ENCODE measurements around the gene CASP7. TPM values are rescaled to one million over a fixed set of nuclear protein-coding genes. Genes with fewer than 3 reads are reported as not detected.

Gene CASP7
- total RNA-seq, 2 donors from 2014 or later = 8.5 to 10.6 TPM

DNA sequence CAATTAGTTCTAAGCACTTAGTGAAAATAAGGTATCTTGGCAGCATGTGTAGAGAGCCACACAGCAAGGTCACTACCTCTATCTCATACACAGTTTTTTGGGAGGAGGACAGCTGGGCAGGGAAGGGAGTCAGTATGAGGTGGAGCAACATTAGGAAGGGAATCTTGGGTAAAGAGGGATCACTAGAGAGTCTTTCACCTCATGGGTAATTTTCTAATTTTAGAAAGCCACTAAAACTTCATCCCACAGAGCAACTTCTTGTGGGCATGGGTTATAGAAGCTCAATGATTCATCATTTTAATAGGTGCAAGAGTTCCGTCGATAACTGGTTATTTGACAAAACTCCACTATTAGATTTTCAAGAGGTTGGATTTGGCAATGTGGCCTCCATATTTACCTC lies 18.4 kb upstream of the CASP7 start:
- H3K9me3 Mint-ChIP-seq = no peaks in the 10 kb centered on the region
- H3K36me3 Mint-ChIP-seq = no peaks in the 10 kb centered on the region
- H3K27ac Mint-ChIP-seq = no peak overlapping the region
- no peak for ATAC-seq
- no peak for DNase-seq (ENCODE audit: low spot score in 2 of 2)

DNA sequence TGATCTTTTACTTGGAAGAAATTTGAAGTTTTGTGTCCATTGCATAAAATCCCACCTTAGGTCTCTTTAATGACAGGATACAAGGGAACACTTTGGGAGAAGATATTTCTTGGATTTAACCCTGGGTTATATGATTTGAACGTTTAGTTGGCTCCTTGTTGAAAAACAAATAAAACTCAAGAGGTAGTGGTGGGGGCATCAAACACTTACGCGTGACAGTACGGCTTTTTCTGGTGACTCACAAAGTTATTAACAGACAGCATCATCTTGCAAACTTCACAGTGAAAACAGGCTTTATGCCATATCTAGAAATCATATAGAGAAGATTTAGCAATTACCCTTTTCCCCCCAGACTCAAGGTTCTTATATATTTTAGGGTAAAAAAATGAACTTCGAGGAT lies 16.6 kb upstream of the CASP7 start:
- ATAC-seq (no peak), DNase-seq (ENCODE audit: low spot score in 2 of 2) (no peak)
- H3K36me3 Mint-ChIP-seq = peaks cover 0 to 4% of the 10 kb centered on the region in 2 donors
- H3K27ac Mint-ChIP-seq = no peak overlapping the region
- peaks cover 0 to 4% of the 10 kb centered on the region in 2 donors for H3K9me3 Mint-ChIP-seq

- H3K27ac Mint-ChIP-seq = no peak within 1 kb of the TSS
- DNase-seq (ENCODE audit: low spot score in 2 of 2) = no peak
- no peak for ATAC-seq
- H3K9me3 Mint-ChIP-seq = peaks cover 0 to 4% of the 10 kb centered on the region in 2 donors
- peaks cover 0 to 4% of the 10 kb centered on the region in 2 donors for H3K36me3 Mint-ChIP-seq
Observed at GRCh38 chr10:113663908-113664307, 15.8 kb upstream of the CASP7 start, which contains the start of gene NRAP. NRAP (minus strand) TSS chr10:113664041; CDS start chr10:113663882, 159 bp downstream.

GRCh38 chr10:113665352-113665751 lies 14.4 kb upstream of the CASP7 start:
- no peak for DNase-seq (ENCODE audit: low spot score in 2 of 2)
- Mint-ChIP-seq H3K9me3 (peaks cover 0 to 4% of the 10 kb centered on the region in 2 donors), H3K27ac (no peak overlapping the region), H3K36me3 (peaks cover 0 to 6% of the 10 kb centered on the region in 2 donors)
- no peak for ATAC-seq

DNA sequence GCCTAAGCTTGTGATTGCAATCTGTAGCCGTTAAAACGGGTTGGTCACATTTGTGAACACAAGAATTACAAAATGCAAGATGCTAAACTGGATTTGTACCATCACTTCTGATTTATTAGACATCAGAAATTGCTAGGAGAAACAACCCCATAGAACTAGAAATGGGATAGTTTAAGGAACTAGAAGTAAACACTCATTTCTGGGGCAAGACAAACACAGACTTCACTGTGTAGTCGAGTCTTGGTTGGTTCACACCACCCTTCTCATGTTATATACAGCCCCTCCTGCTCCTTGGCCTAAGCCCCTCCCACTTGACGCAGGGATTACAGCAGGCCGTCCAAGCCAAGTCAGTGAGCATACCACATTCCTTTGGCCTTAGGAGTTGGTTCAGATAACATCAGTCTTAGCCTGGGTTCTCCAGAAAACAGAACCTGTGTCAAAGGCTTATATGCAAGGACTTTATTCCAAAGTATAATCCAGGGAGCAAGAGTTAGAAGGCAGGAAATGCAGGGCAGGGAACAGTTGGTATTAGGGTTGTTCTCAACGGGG lies 13.8 kb upstream of the CASP7 start:
- ATAC-seq (no peak), DNase-seq (ENCODE audit: low spot score in 2 of 2) (no peak)
- Mint-ChIP-seq H3K36me3 (peaks cover 5 to 11% of the 10 kb centered on the region in 2 donors), H3K9me3 (peaks cover 0 to 4% of the 10 kb centered on the region in 2 donors), H3K27ac (no peak overlapping the region)

- peak overlapping the region in 1 of 2 donors; percentile 62 for H3K27ac Mint-ChIP-seq
Observed at GRCh38 chr10:113666682-113667252, 12.9 kb upstream of the CASP7 start.

DNA sequence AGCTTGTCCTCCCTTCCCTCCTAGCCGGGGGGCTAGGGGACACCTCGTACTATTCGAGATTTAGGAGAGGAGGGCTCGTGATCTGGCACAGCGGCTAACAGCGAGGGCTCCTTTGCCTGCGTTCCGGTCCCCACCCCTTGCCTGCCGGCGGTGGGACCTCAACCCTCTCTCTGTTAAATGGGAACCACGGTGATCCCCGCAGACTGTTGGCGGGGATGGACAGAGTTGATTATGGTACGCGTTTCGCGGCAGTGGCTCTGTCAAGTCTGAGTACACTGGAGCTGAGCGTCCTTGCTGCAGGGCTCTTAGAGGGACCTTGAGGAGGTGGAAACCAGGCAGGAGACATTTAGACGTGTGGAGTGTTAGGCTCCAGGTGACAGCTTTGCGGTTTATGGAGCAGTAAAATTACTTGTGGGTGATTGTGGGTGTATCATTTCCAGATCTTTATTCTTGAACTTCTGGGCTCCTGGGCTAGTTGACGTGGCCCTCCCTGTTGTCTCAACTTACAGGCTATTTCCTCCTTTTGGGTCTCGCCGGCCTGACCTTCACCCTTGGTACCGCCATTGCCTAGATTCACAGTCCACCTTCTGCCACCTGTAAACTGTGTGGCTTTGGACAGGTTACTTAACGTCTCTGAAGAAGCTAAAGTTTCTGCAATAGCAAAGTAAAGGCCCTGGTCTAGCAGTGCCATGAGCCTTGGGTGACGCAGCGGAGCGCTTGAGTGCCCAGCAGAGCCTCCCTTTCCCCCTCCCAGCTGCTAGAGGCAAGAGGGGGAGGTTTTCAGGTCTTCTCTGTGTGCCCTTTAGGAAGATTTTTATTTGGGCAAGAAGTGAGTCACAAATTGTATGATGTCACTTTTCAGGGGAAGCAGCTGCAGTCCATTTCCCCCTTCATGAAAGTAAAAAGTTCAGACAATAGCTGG lies 739 bp downstream of the CASP7 start:
- Mint-ChIP-seq H3K9me3 (peaks cover 9 to 10% of the 10 kb centered on the region in 2 donors), H3K36me3 (peaks cover 27 to 34% of the 10 kb centered on the region in 2 donors), H3K27ac (peak overlapping the region; percentile 95 to 98)
- DNase-seq (ENCODE audit: low spot score in 2 of 2) = peak; percentile 21 to 67
- ATAC-seq = peak; percentile 22 to 62

More at GRCh38 chr10:113666682-113667252, 12.9 kb upstream of the CASP7 start:
- peaks cover 0 to 4% of the 10 kb centered on the region in 2 donors for H3K9me3 Mint-ChIP-seq
- DNase-seq (ENCODE audit: low spot score in 2 of 2) (no peak), ATAC-seq (peak; percentile 73 to 96)
- H3K36me3 Mint-ChIP-seq = peaks cover 10 to 14% of the 10 kb centered on the region in 2 donors

- peak overlapping the region; percentile 77 to 98 for H3K27ac Mint-ChIP-seq
- ATAC-seq = peak; percentile 55 to 62
- H3K36me3 Mint-ChIP-seq = peaks cover 32 to 34% of the 10 kb centered on the region in 2 donors
- DNase-seq (ENCODE audit: low spot score in 2 of 2) = peak in 1 of 2 donors; percentile 38
- peaks cover 15 to 20% of the 10 kb centered on the region in 2 donors for H3K9me3 Mint-ChIP-seq
Observed at GRCh38 chr10:113681533-113682470, 2.1 kb downstream of the CASP7 start.

GRCh38 chr10:113683300-113683699 lies 3.6 kb downstream of the CASP7 start:
- no peak for ATAC-seq
- Mint-ChIP-seq H3K27ac (no peak overlapping the region), H3K36me3 (peaks cover 38 to 49% of the 10 kb centered on the region in 2 donors)

DNA sequence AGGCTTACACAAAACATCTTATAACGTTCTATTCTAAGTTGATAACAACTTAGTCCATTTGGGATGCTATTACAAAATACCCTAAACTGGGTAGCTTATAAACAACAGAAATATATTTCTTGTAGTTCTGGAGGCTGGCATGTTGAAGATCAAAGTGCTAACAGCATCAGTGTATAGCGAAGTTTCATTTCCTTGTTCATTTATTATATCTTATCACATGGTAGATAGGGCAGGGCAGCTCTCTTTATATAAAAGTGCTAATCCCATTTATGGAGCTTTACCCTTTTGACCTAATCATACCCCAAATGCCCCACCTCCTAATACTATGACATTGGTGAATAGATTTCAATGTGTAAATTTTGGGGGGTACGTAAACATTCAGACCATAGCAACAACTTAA lies 6.3 kb downstream of the CASP7 start:
- ATAC-seq = no peak
- Mint-ChIP-seq H3K36me3 (peaks cover 47 to 69% of the 10 kb centered on the region in 2 donors), H3K9me3 (peaks cover 32 to 49% of the 10 kb centered on the region in 2 donors), H3K27ac (no peak overlapping the region)
- DNase-seq (ENCODE audit: low spot score in 2 of 2) = no peak

More at GRCh38 chr10:113683300-113683699, 3.6 kb downstream of the CASP7 start:
- H3K9me3 Mint-ChIP-seq = peaks cover 26 to 33% of the 10 kb centered on the region in 2 donors
- no peak for DNase-seq (ENCODE audit: low spot score in 2 of 2)

GRCh38 chr10:113687037-113687436 lies 7.3 kb downstream of the CASP7 start:
- Mint-ChIP-seq H3K27ac (no peak overlapping the region), H3K9me3 (peaks cover 36 to 52% of the 10 kb centered on the region in 2 donors)

DNA sequence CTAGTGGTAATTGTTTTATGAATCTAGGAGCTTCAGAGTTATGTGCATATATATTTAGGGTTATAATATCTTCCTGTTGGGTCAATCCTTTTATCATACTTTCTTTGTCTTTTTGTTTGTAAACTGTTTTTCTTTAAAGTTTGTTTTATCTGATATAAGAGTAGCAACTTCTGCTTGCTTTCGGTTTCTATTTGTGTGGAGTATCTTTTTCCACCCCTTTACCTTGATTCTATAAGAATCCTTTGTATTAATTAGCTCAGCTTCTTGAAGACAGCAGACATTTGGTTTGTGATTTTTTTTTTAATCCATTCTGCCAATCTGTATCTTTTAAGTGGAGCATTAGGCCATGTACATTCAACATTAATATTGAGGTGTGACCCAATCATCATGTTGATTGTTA lies 9.3 kb downstream of the CASP7 start:
- Mint-ChIP-seq H3K9me3 (peaks cover 45 to 57% of the 10 kb centered on the region in 2 donors), H3K27ac (no peak overlapping the region), H3K36me3 (peaks cover 63 to 81% of the 10 kb centered on the region in 2 donors)
- no peak for DNase-seq (ENCODE audit: low spot score in 2 of 2)
- no peak for ATAC-seq

More at GRCh38 chr10:113687037-113687436, 7.3 kb downstream of the CASP7 start:
- ATAC-seq (no peak), DNase-seq (ENCODE audit: low spot score in 2 of 2) (no peak)
- H3K36me3 Mint-ChIP-seq = peaks cover 52 to 76% of the 10 kb centered on the region in 2 donors

- peaks cover 59 to 81% of the 10 kb centered on the region in 2 donors for H3K36me3 Mint-ChIP-seq
- H3K9me3 Mint-ChIP-seq = peaks cover 46 to 58% of the 10 kb centered on the region in 2 donors
- H3K27ac Mint-ChIP-seq = no peak overlapping the region
- no peak for DNase-seq (ENCODE audit: low spot score in 2 of 2)
- no peak for ATAC-seq
Observed at GRCh38 chr10:113689574-113689973, 9.9 kb downstream of the CASP7 start.

- no peak overlapping the region for H3K27ac Mint-ChIP-seq
- H3K36me3 Mint-ChIP-seq = peaks cover 51 to 83% of the 10 kb centered on the region in 2 donors
- no peak for DNase-seq (ENCODE audit: low spot score in 2 of 2)
- no peak for ATAC-seq
- H3K9me3 Mint-ChIP-seq = peaks cover 38 to 53% of the 10 kb centered on the region in 2 donors
Observed at GRCh38 chr10:113690749-113691148, 11.0 kb downstream of the CASP7 start.

GRCh38 chr10:113691381-113691780 lies 11.7 kb downstream of the CASP7 start:
- no peak for DNase-seq (ENCODE audit: low spot score in 2 of 2)
- Mint-ChIP-seq H3K36me3 (peaks cover 48 to 83% of the 10 kb centered on the region in 2 donors), H3K27ac (no peak overlapping the region), H3K9me3 (peaks cover 36 to 47% of the 10 kb centered on the region in 2 donors)
- no peak for ATAC-seq

DNA sequence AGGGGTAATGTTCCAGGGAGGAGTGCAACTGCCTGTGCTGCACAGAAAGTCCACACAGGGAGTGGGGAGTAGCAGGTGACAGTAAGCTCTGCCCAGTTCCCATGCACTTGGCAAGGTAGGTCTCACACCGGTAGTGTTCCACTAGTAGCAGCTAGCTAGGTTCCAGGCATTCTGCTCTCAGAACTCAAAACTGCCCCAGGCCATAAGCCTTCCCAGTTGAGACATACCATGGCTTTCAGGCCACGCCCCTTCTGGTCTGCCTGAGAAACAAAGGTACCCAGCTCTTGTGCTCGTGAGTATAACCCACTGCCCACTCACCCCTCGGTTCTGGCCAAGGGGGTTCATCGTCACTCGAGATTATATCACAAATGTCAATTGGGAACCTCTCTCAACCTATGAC lies 12.6 kb downstream of the CASP7 start:
- ATAC-seq = no peak
- peaks cover 32 to 43% of the 10 kb centered on the region in 2 donors for H3K9me3 Mint-ChIP-seq
- DNase-seq (ENCODE audit: low spot score in 2 of 2) = no peak
- H3K36me3 Mint-ChIP-seq = peaks cover 48 to 78% of the 10 kb centered on the region in 2 donors
- no peak overlapping the region for H3K27ac Mint-ChIP-seq
